HEK293T (cell line): ENCODE measurements around the gene PHETA2.

Experiments
- ARNT ChIP-seq: fragments of 450-650 bp; IDR thresholded peaks from 2 replicates; pipeline ENCODE4 v1.6.1; 2017; ENCODE audit warnings: mild to moderate bottlenecking
- BHLHE40 ChIP-seq: fragments of 450-650 bp; IDR thresholded peaks from 2 replicates; pipeline ENCODE4 v1.6.1; 2016; ENCODE audit warnings: mild to moderate bottlenecking, moderate library complexity, borderline replicate concordance
- CTBP1 ChIP-seq: fragments of 450-650 bp; IDR thresholded peaks from 2 replicates; pipeline ENCODE4 v1.6.1; 2016; ENCODE audit warnings: borderline replicate concordance
- ELF4 ChIP-seq: fragments of 450-650 bp; IDR thresholded peaks from 2 replicates; pipeline ENCODE4 v1.6.1; 2017; ENCODE audit warnings: antibody characterized with exemption
- FOXM1 ChIP-seq: fragments of 450-650 bp; IDR thresholded peaks from 2 replicates; pipeline ENCODE4 v1.6.1; 2017; ENCODE audit warnings: mild to moderate bottlenecking, borderline replicate concordance
- L3MBTL2 ChIP-seq: fragments of 450-650 bp; conservative IDR thresholded peaks from 2 replicates; pipeline ENCODE4 v1.6.1; 2016; ENCODE audit warnings: mild to moderate bottlenecking
- NFRKB ChIP-seq: fragments of 450-650 bp; IDR thresholded peaks from 2 replicates; pipeline ENCODE4 v1.6.1; 2016; ENCODE audit warnings: mild to moderate bottlenecking, moderate library complexity
- SP1 ChIP-seq: fragments of 450-650 bp; IDR thresholded peaks from 2 replicates; pipeline ENCODE4 v1.6.1; 2017
- SUZ12 ChIP-seq: fragments of 450-650 bp; IDR thresholded peaks from 2 replicates; pipeline ENCODE4 v1.6.1; 2016; ENCODE audit warnings: mild to moderate bottlenecking
- TARDBP ChIP-seq: fragments of 450-650 bp; IDR thresholded peaks from 2 replicates; pipeline ENCODE4 v1.6.1; 2016

GRCh38 chr22:42052765-42053164, 21.3 kb upstream of the PHETA2 start:
- TF ChIP-seq BHLHE40 (no peak), FOXM1 (no peak), SP1 (no peak), ARNT (no peak), NFRKB (no peak), TARDBP (no peak), SUZ12 (no peak), CTBP1 (no peak), ELF4 (no peak), L3MBTL2 (no peak)
